ENCODE data around the gene SUSD1. TPM values are rescaled to one million over a fixed set of nuclear protein-coding genes. Genes with fewer than 3 reads are reported as not detected.

The SUSD1 gene
- total RNA-seq, 4 donors from 2014 or later = 5.9 to 10.0 (median 7.4) TPM

DNA sequence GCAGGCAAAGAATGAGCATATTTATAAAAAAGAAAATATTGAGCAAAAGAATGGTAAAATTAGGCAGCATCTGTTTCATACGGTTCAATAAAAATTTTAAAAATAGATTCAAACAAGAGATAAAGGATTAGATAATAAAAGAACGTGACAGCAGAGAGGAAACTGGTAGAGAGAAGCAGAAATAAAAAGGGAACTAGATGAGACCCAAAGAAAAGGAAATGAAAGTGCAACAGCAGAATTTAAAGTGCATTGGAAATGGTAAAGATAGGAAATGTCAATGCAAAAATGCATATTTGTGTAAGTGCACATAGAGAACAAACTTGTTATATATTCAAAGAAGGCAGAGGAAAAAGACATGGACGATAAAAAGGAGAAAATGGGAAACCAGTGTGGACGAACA, 70.2 kb downstream of the SUSD1 start:
- H3K27ac ChIP-seq = no peak overlapping the region
- WGBS, 2 donors (ENCODE audit: low coverage in 1 of 2) = 64 to 82% methylated on average over 4 of the region's 4 CpGs
- ATAC-seq = no peak
- H3K36me3 ChIP-seq = no peaks in the 10 kb centered on the region
- H3K4me3 ChIP-seq = no peak overlapping the region
- TF ChIP-seq POLR2A (IDR thresholded peaks at IDR 0.05) = no peak
- no peak for TF ChIP-seq EP300 (IDR thresholded peaks at IDR 0.05)
- no peak for TF ChIP-seq POLR2AphosphoS5 (IDR thresholded peaks at IDR 0.05)
- TF ChIP-seq, protein P1, sequence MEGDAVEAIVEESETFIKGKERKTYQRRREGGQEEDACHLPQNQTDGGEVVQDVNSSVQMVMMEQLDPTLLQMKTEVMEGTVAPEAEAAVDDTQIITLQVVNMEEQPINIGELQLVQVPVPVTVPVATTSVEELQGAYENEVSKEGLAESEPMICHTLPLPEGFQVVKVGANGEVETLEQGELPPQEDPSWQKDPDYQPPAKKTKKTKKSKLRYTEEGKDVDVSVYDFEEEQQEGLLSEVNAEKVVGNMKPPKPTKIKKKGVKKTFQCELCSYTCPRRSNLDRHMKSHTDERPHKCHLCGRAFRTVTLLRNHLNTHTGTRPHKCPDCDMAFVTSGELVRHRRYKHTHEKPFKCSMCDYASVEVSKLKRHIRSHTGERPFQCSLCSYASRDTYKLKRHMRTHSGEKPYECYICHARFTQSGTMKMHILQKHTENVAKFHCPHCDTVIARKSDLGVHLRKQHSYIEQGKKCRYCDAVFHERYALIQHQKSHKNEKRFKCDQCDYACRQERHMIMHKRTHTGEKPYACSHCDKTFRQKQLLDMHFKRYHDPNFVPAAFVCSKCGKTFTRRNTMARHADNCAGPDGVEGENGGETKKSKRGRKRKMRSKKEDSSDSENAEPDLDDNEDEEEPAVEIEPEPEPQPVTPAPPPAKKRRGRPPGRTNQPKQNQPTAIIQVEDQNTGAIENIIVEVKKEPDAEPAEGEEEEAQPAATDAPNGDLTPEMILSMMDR (IDR thresholded peaks at IDR 0.05) = no peak
- H3K4me1 ChIP-seq = no peaks in the 10 kb centered on the region
- no peaks in the 10 kb centered on the region for H3K27me3 ChIP-seq
- no peaks in the 10 kb centered on the region for H3K9me3 ChIP-seq

DNA sequence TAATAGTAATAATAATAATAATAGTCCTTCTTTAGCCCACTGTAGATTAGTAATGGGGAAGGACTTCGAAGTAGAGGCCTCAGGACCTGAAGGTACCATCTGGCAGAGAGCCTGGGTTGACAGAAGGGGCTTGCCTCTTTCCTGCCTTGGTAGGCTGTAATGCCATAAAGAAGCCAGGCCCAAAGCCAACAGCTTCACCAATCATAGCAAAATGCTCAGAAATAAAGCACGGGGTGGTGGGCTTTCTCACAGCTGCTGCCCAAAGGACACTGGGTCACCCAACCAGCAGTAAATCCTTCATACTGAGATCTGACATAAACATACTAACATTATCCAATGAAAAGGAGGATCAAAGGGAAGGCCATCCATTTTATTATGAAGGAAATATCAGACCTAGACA, 70.7 kb downstream of the SUSD1 start:
- no peaks in the 10 kb centered on the region for H3K9me3 ChIP-seq
- TF ChIP-seq POLR2AphosphoS5 (IDR thresholded peaks at IDR 0.05) = no peak
- TF ChIP-seq EP300 (IDR thresholded peaks at IDR 0.05) = no peak
- TF ChIP-seq, protein P1 (IDR thresholded peaks at IDR 0.05) = no peak
- TF ChIP-seq POLR2A (IDR thresholded peaks at IDR 0.05) = no peak
- no peak overlapping the region for H3K4me3 ChIP-seq
- WGBS, 2 donors (ENCODE audit: low coverage in 1 of 2) = 85 to 100% methylated on average over 1 to 2 of the region's 2 CpGs
- H3K27me3 ChIP-seq = no peaks in the 10 kb centered on the region
- H3K36me3 ChIP-seq = no peaks in the 10 kb centered on the region
- ATAC-seq = no peak
- H3K4me1 ChIP-seq = no peaks in the 10 kb centered on the region
- no peak overlapping the region for H3K27ac ChIP-seq

DNA sequence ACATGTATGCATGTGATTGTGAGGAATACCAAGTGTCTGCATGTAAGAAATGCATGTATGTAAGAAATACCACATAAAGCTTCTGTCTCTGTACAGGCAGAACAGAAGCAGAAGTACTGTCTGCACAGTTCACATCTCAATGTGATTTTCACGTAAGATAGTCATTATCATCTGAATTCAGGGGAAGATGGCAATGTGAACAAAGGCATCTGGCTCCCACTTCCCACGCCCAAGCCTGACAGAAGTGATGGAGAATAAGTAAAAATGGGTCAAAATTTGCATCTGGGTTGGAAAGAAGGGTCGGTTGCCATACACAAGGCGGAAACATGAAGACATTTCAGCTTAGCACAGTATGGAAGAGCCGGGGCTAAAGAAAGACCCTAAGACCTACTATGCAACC, 71.7 kb downstream of the SUSD1 start:
- Histone ChIP-seq H3K27me3 (no peaks in the 10 kb centered on the region), H3K27ac (no peak overlapping the region), H3K36me3 (no peaks in the 10 kb centered on the region), H3K4me3 (no peak overlapping the region), H3K4me1 (no peaks in the 10 kb centered on the region), H3K9me3 (no peaks in the 10 kb centered on the region)
- WGBS, 2 donors (ENCODE audit: low coverage in 1 of 2) = 90 to 93% methylated on average over 3 to 5 of the region's 5 CpGs
- TF ChIP-seq POLR2A (IDR thresholded peaks at IDR 0.05) = no peak
- ATAC-seq = no peak

DNA sequence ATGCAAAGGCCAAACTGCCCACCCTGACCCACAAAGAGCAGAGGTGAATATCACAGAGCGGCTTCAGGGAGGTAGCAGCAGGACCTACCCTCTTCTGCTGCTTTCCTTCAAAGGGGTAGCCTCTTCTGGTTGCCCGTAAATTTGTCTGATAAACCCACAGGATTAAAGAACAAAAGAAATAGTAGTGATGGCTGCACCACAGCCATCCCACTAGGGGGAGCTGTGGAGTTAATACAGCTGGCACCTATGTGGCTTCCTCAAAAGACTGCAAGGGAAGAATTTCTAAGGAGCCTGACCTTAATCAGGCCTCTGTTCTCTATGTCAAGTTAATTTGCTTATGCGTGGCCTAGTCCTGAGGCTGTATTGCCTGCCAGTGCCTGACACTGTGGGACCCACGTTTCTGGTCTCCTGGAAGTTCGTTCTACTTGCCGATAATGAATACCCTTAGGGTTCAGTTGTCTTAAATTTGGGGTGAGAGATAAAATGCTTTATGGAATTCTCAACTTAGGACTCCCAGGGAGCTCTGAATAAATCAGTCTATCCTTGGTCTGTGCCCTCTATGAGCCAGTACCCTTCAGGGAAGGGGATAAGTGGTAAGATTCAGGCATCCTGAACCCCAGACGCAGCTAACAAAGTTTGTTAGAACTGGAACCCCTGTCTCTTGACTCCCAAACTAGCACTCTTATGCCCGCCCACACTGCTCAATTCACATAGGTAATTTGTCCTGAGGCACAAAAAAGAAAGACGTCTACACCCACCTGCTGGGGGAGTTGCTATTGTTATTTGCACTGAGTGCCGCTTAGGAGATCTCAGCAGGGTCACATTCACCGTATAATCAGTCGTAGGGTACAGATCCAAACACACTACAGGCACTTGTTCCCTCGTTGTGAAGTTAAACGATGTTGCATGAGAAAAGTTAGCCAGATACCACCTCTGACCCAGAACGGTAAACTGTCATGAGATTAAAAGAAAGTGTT, 77.1 kb downstream of the SUSD1 start:
- no peaks in the 10 kb centered on the region for H3K4me1 ChIP-seq
- 58 to 62% methylated on average over 9 to 13 of the region's 15 CpGs for WGBS, 2 donors (ENCODE audit: low coverage in 1 of 2)
- no peak overlapping the region for H3K4me3 ChIP-seq
- TF ChIP-seq EP300 (IDR thresholded peaks at IDR 0.05) (no peak), POLR2AphosphoS5 (IDR thresholded peaks at IDR 0.05) (no peak)
- TF ChIP-seq, protein P1 (IDR thresholded peaks at IDR 0.05) = peak; percentile 77 to 93 (median 88)
- no peak overlapping the region for H3K27ac ChIP-seq
- H3K9me3 ChIP-seq = no peaks in the 10 kb centered on the region
- no peaks in the 10 kb centered on the region for H3K27me3 ChIP-seq
- peak; percentile 60 for ATAC-seq
- no peaks in the 10 kb centered on the region for H3K36me3 ChIP-seq

DNA sequence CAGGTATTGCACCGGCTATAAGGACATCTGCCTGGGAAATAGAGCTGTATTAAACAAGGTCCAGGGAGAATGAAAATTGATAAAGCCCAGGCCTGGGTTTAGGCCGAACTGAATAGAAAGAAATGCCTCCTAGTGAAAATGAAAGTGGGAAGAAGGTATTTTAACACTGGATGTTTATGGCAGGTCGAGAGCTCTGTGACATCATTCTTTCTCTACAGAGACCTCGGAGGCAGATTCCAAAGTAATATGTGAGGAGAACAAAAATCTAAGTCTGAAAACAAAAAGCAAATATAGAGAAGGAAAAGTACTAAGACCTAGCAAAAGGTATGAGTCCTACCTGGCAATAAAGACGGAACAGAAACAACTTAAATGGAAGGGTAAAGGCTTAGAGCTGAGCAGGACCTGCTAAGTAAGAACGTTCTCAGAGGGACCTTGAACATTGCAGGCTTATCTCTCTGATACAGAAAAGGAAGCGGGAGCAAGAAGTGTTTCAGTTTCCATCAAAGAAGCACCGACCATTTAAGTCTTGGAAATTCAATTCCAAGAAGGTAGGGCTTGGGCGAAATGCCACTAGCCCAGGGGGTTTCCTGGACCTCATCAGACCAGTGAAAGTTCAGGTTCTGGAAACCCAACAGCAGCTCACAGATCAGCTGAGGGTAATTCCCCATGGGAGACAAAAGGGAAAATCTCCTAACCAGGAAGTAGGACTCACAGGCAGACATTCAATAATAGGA, 80.0 kb downstream of the SUSD1 start:
- Histone ChIP-seq H3K9me3 (no peaks in the 10 kb centered on the region), H3K27me3 (no peaks in the 10 kb centered on the region), H3K4me3 (no peak overlapping the region), H3K36me3 (no peaks in the 10 kb centered on the region), H3K4me1 (no peaks in the 10 kb centered on the region), H3K27ac (no peak overlapping the region)
- TF ChIP-seq EP300 (IDR thresholded peaks at IDR 0.05) (no peak), POLR2A (IDR thresholded peaks at IDR 0.05) (no peak), POLR2AphosphoS5 (IDR thresholded peaks at IDR 0.05) (no peak)
- TF ChIP-seq, protein P1 (IDR thresholded peaks at IDR 0.05) = no peak
- no peak for ATAC-seq
- WGBS, 2 donors (ENCODE audit: low coverage in 1 of 2) = 77 to 80% methylated on average over 9 of the region's 9 CpGs
